ENCODE results near the gene SMYD1.

The SMYD1 gene

DNA sequence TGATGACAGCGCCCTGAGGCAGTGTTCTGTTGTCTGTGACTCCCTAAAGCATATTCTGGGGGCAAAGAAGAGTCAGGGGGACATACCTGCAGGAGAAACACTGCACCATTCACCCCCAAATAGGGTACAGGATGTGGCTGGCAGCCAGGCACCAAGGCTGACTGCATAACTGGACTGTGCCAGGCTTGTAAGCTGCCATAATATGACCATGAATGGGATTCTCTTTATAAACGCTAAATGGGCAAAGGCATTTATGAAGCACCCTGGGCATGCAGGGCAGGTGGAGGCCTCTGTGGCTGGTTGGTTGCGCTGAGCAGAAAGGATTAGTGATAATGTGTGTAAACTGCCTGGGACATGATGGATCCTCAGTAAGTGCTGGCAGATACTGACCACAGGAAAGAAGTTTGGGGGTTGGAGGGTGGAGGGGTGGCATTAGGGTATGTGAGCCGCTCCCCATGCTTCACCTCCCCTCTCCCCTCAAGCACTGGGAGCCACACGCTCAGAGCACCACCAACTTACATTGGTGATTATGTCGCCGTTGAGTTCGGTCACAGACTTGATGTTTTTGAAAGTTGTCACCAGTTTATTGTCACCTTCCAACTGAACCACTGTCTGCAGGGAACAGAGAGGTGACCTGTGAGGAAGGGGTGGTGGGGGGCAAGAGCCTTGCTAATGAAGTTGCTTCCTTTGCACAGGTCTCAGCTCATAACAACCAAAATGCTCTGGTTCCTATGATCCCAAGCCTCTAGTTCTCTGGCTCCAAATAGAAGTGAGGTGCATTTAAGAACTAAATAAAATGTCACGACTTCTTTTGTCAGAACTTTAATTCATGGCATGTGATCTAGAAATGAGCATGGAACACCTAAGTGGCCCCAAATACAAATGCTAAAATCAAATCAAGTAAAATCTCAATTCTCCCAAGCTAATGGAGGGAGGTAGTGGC is 56.6 kb downstream of the SMYD1 start:
- no peak for DNase-seq

DNA sequence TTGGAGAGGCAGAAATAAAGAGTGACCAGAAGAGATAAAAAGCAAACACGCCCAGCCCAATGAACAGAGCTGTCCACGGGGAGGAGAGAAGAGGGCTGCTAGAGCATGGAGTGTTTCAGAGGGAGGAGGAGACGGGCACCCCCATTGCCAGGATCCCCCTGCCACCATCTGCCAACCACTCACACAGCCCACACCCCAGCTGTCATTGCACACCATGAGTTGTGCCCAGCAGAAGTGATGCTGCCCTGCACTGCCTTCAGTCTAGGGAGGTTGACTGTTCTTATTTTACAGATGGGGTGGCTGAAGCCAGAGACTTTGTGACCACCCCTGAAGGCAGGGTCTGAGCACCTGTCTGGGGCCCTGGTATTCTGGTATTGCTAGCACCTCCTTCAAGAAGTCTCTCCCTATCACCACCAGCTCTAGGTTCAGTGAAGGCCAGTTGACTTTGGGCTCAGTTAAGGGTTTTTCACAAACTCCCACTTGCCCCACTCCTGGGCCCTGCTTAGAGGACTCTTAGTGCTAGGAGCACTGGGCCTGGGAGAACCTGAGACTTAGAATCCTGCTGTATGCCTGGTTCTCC is 57.8 kb downstream of the SMYD1 start:
- DNase-seq = no peak

DNA sequence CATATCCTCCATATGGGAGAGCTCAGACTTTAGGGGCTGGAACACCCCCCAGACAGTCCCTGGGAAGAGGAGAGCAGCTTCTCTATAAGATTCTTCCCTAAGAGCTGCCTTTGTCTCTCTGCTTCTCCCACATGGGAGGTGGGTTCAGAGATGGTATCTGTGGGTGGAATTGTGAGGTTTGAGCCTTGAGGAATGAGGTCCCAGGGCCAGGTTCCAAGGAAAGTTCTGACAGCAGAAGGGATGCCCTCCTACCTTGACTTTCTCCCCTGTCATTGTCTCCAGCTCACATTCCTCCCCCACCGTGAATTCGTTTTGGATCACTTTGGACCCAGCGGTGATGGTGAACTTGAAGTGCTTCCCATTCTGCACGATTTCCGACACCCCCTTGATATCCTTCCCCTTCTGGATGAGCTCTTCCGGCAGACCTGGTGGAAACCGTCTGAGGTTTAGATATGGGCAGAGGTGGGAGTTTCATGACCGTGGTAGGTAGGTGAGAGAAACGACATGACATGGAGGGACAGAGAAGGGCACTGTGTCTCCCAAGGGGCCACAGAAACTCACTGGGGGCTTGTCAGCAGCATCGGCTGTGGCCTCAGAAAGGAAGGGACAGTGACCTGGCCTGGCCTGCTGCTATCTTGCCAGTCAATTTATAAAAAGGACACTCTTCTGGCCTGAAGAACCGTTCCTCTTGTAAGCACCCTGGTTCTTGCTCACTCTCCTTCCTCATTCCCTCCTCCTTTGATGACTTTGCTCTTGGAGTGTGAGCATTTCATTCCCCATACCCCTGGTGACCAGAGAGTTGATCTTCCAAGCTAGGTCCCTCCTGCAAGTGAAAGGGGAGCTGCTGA is 58.5 kb downstream of the SMYD1 start:
- no peak for DNase-seq

DNA sequence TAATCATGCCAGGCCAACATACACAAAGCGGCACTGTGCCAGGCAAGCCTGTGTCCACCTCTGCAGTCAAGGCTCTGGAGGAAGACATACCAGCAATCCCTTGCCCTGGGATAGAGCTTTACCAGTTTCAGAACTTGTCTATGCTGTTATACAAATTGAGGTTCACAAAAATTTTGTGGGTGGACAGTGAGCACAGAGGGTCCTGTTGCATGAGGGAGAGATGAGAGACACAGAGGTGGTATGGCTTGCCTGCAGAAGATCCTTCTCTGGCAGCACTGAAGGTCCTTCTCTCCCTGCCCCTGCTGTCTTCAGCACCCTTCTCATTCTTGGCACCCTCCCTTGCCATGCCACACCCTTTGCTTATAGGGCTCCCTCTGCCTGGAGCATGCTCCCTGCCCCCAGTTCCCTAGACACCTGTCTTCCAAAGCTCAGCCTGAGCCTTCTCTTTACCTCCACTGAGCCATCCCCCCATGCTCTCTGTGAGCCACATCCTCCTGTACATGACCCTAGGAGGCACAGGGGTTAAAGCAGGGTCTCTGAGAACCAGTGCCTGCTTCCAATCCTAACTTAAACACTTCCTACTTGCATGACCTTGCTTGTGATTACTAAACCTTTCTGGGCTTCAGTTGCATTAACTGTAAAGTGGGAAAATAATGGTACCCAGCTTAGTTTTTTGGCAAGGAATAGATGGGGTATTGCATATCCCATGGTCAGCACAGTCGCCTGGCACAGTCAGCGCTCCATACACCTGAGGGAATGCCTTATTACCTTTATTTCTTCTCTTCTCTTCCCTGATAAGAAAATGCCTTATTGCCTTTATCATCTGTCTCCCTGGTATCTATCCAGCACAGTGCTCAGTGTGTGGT is 59.4 kb downstream of the SMYD1 start:
- DNase-seq = no peak

DNA sequence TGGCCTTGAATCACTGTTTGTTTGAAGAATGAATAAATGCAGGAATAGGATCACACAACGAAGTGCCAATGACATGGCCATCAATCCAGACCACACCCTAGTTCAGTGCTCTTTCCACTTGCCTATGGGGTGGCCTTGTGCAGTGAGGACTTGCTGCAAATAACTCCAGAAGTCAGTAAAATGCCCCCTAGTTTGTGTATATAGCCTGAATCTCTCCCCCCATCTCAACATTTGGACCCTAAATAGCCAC is 59.9 kb downstream of the SMYD1 start:
- no peak for DNase-seq

DNA sequence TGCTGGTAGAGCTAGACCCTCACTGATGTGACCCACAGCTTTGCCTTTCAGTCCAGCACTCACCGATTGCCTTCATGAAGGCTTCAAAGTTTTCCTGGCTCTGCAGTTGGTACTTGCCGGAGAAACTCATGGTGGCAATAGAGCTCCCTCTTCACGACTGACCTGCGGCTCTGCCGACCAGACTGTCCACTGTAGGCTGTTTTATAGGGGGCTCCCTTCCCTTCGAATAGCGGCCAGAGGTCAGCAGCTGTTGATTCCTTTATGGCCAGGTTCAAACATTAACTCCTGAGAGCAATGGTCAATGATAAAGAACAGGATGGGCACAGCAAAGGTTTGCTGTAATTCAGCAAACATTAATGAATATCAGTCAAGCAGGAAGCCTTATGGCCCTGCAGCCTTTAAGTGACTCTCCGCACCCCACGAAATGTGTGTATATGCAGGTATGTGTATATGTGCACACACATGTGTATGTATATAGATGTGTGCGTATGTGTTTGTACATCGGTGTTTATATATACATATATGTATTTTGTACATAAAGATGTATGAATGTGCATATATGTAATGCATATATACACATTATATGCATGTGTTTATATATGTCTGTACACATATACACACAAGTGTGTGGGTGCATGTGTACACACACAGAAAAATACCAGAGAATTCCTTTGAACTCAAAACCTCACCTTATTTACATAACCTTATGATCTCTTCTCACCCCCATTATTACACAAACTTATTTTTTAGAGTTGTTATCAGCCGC is 60.4 kb downstream of the SMYD1 start, which contains the start of gene FABP1:
TSS of gene FABP1 (minus strand) at position 175 of the 766 bp plus-strand sequence. CDS start at position 130, 45 bp downstream.
- no peak for DNase-seq

DNA sequence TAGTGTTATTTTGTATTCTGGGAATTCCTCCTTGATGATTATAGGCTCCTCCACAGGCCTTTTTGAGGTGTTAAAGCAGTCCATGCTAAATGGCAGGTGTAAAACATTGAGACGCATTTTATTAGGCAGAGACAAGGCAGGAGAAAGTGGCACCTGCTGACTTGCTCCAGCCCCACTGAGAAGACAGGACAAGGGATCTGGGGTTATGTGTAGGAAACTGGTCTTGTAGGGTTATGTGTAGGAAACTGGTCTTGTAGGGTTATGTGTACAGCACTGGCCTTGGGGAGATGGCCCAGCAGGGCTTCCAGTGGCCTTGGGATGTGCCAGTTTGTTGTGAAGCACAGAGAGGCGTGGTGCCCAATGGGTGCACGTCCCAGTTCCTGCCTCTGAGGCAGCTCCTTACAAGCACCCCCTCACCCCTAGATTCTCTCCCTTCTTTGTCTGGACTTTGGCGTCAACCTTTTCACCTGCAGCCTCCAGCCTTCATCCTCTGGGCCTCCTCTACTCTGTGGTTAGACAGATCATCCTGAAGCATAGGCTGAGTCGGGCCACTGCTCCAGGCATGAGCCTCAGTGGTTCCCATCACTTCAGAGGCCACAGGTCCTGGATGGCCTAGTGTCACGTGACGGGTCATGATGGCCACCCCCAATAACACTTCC is 61.2 kb downstream of the SMYD1 start:
- no peak for DNase-seq

DNA sequence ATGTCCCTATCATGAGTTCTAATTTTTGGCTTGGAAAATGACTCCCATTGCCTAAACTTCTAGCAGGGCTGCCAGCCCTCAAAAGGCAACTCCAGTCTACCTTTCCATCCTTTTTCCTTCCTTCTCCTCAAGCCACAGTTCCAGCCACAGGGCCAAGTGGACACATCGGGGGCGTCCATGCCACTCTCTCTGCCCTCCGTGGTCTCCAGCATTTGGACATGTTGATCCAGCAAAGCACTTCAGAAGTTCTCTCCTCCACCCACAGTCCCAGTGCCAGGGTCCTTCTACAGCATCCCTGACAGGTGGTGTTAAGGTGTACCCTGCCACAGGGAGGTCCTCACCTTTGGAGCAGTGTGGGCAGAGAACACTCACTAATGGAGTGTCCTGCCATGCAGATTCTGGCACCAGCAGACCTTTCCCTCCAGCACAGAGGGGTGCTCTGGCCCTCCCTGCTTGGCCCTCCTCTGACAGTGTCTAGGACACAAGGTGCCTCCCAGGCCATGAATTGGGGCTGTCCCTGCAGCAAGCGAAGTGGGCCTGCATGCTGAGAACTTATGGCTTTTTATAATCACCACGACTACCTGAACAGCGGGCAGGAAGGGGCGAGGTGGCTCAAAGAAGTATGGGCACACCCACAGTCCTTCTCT is 61.8 kb downstream of the SMYD1 start:
- no peak for DNase-seq

DNA sequence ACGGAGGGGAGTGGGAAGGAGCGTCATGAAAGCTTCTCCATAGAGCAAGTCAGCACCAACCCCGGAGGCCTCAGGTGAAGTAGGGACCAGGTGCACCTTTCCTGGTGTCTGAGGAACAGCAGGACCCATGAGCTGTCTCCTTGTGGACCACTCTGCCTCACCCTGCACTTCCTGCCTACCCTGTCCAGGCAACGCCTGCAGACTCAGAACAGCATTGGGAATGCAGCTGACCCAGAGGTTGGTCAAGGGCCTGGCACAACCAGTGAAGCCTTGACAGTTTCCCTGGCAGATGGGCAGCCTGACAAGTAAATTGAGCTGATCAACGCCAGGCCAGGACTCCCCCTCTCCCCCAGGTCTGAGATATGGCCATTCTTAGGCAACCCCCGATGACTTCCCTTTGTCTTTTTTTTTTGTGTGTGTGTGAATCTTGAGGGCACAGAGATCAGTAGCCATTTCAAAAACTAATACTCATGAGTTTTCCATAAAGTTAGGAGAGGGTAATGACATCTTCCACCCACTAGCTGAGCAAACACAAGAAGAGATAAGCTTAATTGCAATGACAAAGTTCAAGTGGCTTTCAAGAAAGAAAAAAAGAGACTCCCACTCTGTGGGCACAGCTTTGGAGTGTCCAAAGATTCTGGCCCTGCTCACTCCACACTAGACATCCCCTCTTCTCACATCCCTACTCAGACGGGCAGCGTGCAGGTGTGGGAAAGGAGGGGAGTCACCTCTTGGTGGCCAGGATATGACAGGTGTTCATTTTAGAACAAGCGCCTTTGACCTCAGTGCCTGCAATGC is 63.8 kb downstream of the SMYD1 start:
- no peak for DNase-seq

DNA sequence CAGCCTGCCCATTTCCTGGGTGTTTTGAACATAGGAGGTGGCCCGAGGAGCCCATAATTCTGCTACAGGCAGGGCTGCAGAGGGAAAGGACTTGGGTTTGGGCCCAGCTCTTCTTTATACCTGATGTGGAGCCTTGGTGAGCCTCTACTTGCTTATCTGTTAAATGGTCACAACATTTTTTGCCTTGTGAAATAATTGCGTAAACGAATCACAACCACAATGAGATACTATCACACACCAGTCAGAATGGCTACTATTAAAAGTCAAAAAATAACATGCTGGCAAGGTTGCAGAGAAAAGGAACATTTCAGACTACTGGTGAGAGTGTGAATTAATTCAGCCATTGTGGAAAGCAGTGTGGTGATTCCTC is 64.4 kb downstream of the SMYD1 start:
- DNase-seq = no peak

DNA sequence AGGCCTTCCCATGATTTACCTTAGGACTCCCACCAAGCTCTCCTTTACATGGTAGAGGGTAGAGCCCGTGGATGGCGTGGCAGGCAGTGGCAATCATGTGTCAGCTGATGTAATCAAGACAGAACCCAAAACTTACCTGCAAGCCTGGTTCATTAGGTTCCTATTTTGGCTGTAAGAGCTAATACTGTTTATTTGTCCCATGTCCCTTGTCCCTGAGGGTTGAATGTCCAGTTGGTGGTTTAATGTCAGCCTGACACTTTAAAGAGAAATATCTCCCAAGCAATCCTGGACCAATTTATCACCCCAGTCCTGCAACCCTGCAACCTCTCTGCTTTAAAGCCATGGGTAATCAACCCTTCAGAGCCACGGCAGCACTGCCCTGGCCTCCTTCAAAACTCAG is 66.2 kb downstream of the SMYD1 start:
- no peak for DNase-seq

DNA sequence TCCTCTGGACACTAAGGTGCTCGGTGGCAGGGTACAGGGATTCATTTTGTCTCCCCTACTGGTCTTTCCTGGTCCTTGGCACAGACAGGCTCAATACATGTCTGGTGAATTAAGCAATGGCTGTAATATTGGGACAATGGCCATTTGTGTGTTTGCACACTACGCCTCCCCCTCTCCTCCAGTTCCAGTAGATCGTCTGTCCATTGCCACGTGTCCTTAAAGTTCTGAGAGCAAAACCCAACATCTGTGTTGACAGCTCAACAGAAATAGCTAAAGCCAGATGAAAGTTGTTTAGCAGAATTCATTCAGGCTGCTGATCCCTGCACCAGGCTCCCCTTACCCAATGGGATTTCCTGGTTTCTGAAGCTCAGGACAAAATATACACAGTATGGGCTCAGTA is 69.2 kb downstream of the SMYD1 start:
- no peak for DNase-seq

DNA sequence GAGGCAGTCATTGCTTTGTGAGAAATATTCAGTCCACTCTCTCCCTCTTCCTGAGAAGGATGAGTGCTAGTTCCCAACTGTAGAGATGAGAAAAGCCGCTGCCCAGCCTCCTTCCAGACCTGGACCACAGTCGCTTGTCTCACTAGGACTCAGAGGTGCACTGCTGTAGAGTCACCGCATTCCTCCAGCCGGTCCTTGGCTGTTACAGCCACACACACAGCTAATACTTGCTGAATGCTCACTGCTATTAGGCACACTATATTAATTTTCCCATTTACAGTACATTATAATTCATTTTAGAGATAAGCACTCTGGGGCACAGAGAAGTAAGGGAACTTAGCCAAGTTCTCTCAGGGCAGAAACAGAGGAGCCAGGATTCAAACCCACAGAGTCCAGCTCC is 70.2 kb downstream of the SMYD1 start:
- no peak for DNase-seq

DNA sequence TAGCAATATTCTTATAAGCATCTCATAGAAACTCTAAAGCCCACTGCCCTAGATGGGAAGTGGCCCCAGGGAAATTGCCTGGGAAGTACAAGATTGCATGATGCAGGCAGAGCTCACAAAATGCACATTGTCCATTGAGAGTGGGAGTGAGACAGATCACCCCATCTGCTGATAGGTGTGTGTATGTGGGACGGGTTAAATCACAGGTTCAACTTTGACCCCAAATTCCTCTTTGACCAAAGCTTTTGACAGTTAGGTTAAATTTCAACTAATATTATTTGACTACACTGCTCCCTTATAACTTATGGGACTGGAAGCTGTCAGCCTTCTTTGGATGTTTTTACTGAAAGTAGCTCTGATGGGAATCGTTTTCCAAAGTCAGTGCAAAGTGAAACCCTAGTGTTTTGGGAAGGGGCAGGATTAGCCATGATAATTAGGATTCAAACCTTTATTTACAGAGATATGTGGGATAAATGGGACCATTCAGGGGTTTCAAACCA is 71.6 kb downstream of the SMYD1 start:
- DNase-seq = no peak

DNA sequence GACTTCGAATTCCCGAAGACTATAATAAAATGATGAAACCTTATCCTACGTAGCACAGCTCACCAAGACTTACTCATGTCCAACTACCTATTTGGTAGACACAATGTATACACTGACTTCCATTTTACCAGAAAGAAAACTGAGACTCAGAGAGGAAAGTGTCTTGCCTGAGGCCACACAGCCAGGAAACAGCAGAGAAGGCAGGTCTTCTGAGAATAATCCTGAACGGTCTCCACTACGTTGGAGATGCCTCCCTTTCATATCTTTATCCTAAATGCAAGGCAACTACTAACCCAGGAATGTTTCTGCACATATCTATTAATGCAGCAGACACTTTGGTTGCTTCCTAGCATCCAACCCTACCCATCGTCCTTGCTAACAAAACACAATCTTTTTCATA is 72.2 kb downstream of the SMYD1 start:
- no peak for DNase-seq

DNA sequence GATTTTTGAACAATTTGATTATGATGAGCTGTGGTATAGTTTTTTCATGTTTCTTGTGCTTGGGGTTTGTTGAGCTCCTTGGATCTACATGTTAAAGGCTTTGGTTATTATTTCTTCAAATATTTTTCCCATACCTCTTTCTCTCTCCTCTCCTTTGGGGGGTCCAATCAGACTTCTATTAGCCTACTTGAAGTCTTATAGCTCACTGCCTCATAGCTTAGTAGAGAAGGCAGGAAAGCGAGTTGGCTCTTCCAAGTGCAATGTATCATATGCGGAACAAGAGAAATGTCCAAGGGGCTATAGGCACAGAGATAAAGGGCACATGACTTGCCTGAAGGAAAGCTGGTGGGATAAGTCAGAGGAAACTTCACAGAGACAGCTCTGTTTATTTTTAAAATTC is 74.3 kb downstream of the SMYD1 start:
- no peak for DNase-seq

DNA sequence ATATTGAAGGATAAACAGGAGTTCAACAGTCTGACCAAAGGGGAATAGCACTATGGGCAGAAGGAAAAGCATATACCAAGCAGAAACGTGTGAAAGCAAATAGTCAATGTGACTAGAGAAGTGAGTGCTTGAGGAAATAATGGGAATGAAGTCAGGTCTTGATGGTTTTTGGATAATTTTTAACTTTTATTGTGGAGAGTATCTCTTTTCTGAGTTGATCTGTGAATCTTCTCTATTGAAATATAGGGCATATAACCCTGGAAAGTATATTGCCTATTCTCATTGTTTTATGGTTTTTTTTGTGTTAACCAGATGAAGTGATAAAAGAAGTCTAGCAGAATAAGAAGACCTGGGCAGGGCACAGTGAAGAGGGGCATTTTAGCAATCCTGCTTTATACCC is 76.6 kb downstream of the SMYD1 start:
- DNase-seq = no peak

DNA sequence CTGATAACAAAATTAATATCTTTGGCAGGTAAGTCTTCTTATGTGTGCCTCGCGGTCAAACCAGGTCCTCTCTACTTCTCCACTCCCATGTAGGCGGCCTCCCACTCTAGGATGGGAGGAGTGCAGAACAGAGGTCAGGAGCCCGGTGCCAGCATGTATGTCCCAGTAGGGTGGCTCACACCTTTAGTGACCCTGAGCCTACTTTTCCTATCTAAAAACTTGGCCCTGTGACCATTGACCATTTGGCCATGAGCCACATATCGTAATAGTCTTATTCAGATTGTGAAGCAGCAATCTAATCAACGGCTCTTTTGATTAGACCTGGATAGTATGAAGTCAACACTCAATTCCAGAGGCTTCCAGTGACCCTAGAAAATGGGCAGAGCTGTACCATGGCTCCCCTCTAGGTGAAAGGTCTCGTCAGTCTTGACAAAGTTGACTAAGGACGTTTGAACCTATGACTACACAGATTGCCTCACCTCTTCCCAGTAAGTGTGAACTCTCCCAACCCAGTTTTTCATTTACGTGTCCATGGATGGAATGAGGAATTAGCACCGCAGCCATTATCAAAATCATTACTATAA is 77.4 kb downstream of the SMYD1 start:
- DNase-seq = no peak

DNA sequence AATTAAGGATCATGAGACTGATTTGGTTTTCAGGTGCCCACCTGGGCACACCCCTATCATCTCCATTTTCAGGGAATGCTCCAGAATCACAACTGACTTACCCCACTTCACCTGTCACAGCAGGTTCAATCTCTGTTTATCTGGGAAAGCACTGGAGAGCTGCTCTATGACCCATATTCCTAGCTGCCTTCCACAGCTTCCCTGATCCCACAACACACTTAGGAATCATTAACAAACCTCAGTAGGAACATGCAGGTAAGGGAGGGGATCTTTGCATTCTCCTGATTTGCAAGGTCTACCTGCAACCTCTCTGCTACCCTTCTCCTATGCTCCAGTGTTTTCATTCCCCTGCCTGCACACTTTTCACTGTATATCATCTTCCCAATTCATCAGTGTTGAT is 79.0 kb downstream of the SMYD1 start:
- DNase-seq = no peak

DNA sequence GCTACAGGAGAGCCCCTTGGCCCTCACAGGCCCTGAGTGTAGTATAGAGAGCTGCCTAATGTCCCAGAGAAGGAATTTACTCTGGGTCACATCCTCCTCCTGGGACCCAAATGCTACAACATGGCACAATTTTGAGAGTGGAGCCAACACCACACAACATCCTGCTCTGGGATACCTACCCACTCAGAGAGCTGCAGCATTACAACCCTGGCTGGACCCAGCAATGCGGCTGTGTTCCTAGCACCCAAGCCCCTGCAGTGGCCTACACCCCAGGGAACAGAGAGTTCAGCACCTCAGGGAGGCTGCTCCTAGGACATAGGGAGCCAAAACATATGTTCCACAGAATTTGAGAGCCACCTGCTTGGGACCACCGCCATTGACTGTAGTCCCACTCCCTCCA is 79.5 kb downstream of the SMYD1 start:
- no peak for DNase-seq

Data from DMS 273 treated with DMSO at 0.1 percent for 48 hours (cell line).